MM.1S (cell line): Measurements from ENCODE around the gene CLSTN1.

Source experiments
- DNase-seq: peaks from one replicate; pipeline ENCODE4 v3.0.0-alpha.2; 2015
- H2AFZ ChIP-seq: fragments of 300-600 bp; sonication (generic); 2 replicates; pipeline ENCODE4 v1.6.0; 2016; ENCODE audit warnings: antibody characterized with exemption, low read length
- H3F3A ChIP-seq: fragments of 300-600 bp; sonication (generic); 2 replicates; pipeline ENCODE4 v1.6.1; 2016; ENCODE audit warnings: mild to moderate bottlenecking, antibody characterized with exemption, low read length, moderate library complexity, mixed read lengths; ENCODE audit not compliant: insufficient read depth
- H3K27ac ChIP-seq: fragments of 300-600 bp; sonication (generic); 2 replicates; pipeline ENCODE4 v1.5.1; 2016; ENCODE audit warnings: mild to moderate bottlenecking, low read length
- H3K27me3 ChIP-seq: fragments of 300-600 bp; sonication (generic); replicated peaks from 2 replicates; pipeline ENCODE4 v1.6.0; 2016; ENCODE audit warnings: low read length; ENCODE audit not compliant: insufficient read depth
- H3K36me3 ChIP-seq: fragments of 300-600 bp; sonication (generic); replicated peaks from 2 replicates; pipeline ENCODE4 v1.6.1; 2016; ENCODE audit warnings: mild to moderate bottlenecking, low read length, mixed read lengths; ENCODE audit not compliant: insufficient read depth
- H3K4me1 ChIP-seq: fragments of 300-600 bp; sonication (generic); 2 replicates; pipeline ENCODE4 v1.6.1; 2016; ENCODE audit warnings: low read length, mixed read lengths
- H3K4me2 ChIP-seq: fragments of 300-600 bp; sonication (generic); 2 replicates; pipeline ENCODE4 v1.6.0; 2016; ENCODE audit warnings: low read depth, low read length
- H3K4me3 ChIP-seq: fragments of 300-600 bp; sonication (generic); 2 replicates; pipeline ENCODE4 v1.5.1; 2016; ENCODE audit warnings: low read length, mixed read lengths
- H3K79me2 ChIP-seq: fragments of 300-600 bp; sonication (generic); 2 replicates; pipeline ENCODE4 v1.6.1; 2016; ENCODE audit warnings: mixed run types, low read length, mixed read lengths
- H3K9ac ChIP-seq: fragments of 300-600 bp; sonication (generic); 2 replicates; pipeline ENCODE4 v1.6.1; 2016; ENCODE audit warnings: low read length, mixed read lengths
- H3K9me2 ChIP-seq: fragments of 300-600 bp; sonication (generic); replicated peaks from 2 replicates; pipeline ENCODE4 v1.6.1; 2016; ENCODE audit warnings: mild to moderate bottlenecking, low read length, mixed read lengths; ENCODE audit not compliant: insufficient read depth
- H3K9me3 ChIP-seq: fragments of 300-600 bp; sonication (generic); replicated peaks from 2 replicates; pipeline ENCODE4 v1.6.1; 2016; ENCODE audit warnings: mild to moderate bottlenecking, low read length, mixed read lengths; ENCODE audit not compliant: insufficient read depth
- H4K20me1 ChIP-seq: fragments of 300-600 bp; sonication (generic); 2 replicates; pipeline ENCODE4 v1.6.1; 2016; ENCODE audit warnings: mild to moderate bottlenecking, low read length, moderate library complexity, mixed read lengths; ENCODE audit not compliant: insufficient read depth
- CTCF ChIP-seq: fragments of 300-600 bp; sonication (generic); IDR thresholded peaks from 2 replicates; pipeline ENCODE4 v1.5.1; 2016; ENCODE audit warnings: antibody characterized with exemption, low read length, mixed read lengths
- EZH2 ChIP-seq: fragments of 300-600 bp; sonication (generic); optimal IDR thresholded peaks from 2 replicates; pipeline ENCODE3; 2017; ENCODE audit warnings: low read depth, mild to moderate bottlenecking, antibody characterized with exemption, low read length, mixed read lengths
- EZH2phosphoT487 ChIP-seq: fragments of 300-600 bp; sonication (generic); IDR thresholded peaks from 2 replicates; pipeline ENCODE4 v1.6.1; 2018; ENCODE audit warnings: antibody characterized with exemption, low read length

CLSTN1 gene

GRCh38 chr1:9801909-9802308, 21.9 kb downstream of the CLSTN1 start:
- Histone ChIP-seq H3K4me3 (no peak overlapping the region), H3K9ac (no peak overlapping the region), H3K27ac (no peak overlapping the region), H3K4me1 (peaks cover 4% of the 10 kb centered on the region; the same call in 1 of the 2 replicates), H3K9me2 (no peaks in the 10 kb centered on the region), H3K9me3 (no peaks in the 10 kb centered on the region), H3K4me2 (no peak overlapping the region), H3K36me3 (no peaks in the 10 kb centered on the region), H2AFZ (no peak overlapping the region), H3K27me3 (no peaks in the 10 kb centered on the region), H3K79me2 (peaks cover 86% of the 10 kb centered on the region), H3F3A (peaks cover 4% of the 10 kb centered on the region; the same call in 1 of the 2 replicates), H4K20me1 (no peaks in the 10 kb centered on the region)
- no peak for DNase-seq
- TF ChIP-seq EZH2phosphoT487: no peak
- TF ChIP-seq CTCF: no peak
- no peak for TF ChIP-seq EZH2

DNA sequence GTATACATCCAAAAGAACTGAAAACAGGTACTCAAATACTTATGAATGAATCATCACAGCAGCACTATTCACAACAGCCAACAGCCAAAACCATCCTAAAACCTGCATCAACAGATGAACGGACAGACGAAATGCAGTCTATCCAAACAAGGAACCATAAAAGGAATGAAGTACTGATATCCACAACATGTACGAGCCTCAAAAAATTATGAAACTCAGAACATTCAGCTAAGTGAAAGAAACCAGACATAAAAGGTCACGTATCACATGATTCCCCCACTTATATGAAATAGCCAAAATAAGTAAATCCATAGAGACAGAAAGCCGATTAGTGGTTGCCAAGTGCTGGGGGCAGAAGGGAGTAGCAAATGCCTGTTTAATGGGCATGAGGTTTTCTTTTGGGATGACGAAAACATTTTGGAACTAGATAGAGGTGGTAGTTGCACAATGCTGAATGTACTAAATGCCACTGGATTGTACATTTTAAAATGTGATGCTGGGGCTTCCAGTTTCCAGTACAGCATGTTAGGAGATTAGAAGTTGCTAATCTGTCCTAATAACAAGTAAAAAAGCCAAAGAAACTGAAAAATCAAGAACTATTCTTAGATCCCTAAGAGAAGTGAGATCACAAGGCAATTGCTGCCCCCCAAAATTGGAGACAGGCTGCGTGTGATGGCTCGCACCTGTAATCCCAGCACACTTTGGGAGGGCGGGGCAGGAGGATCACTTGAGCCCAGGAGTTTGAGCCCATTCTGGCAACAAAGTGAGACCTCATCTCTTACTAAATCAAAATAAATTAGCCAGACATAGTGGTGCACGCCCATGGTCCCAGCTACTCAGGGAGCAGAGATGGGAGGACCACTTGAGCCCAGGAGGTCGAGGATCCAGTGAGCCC, 25.3 kb downstream of the CLSTN1 start:
- no peak overlapping the region for H3K9ac ChIP-seq
- DNase-seq: no peak
- H3K79me2 ChIP-seq: peaks cover 92% of the 10 kb centered on the region
- TF ChIP-seq EZH2phosphoT487 (no peak), CTCF (no peak)
- H3K36me3 ChIP-seq: no peaks in the 10 kb centered on the region
- no peak overlapping the region for H3K4me3 ChIP-seq
- H2AFZ ChIP-seq: no peak overlapping the region
- no peaks in the 10 kb centered on the region for H3K9me2 ChIP-seq
- H3F3A ChIP-seq: peaks cover 4% of the 10 kb centered on the region; the same call in 1 of the 2 replicates
- no peak overlapping the region for H3K4me2 ChIP-seq
- no peak overlapping the region for H3K27ac ChIP-seq
- H3K9me3 ChIP-seq: no peaks in the 10 kb centered on the region
- no peaks in the 10 kb centered on the region for H4K20me1 ChIP-seq
- peaks cover 4% of the 10 kb centered on the region; the same call in 1 of the 2 replicates for H3K4me1 ChIP-seq
- no peaks in the 10 kb centered on the region for H3K27me3 ChIP-seq

GRCh38 chr1:9797049-9797448, 26.7 kb downstream of the CLSTN1 start:
- Histone ChIP-seq H3K79me2 (peaks cover 92% of the 10 kb centered on the region), H2AFZ (no peak overlapping the region), H3K27me3 (no peaks in the 10 kb centered on the region), H4K20me1 (no peaks in the 10 kb centered on the region), H3K36me3 (no peaks in the 10 kb centered on the region), H3K4me1 (peaks cover 4% of the 10 kb centered on the region; the same call in 1 of the 2 replicates), H3K9me2 (no peaks in the 10 kb centered on the region), H3K4me3 (no peak overlapping the region), H3F3A (peaks cover 4% of the 10 kb centered on the region; the same call in 1 of the 2 replicates), H3K4me2 (no peak overlapping the region), H3K27ac (no peak overlapping the region), H3K9ac (no peak overlapping the region), H3K9me3 (no peaks in the 10 kb centered on the region)
- no peak for DNase-seq
- TF ChIP-seq CTCF (no peak), EZH2phosphoT487 (no peak), EZH2 (no peak)
